A673 (cell line): Measurements from ENCODE around the gene MYO1C.

Source experiments
- EZH2 ChIP-seq: fragments of 200-600 bp; sonication (generic); IDR thresholded peaks from 2 replicates; pipeline ENCODE4 v1.6.1; 2017; ENCODE audit warnings: borderline replicate concordance, low read depth, mild to moderate bottlenecking, mixed read lengths, antibody characterized with exemption, low read length; ENCODE audit not compliant: poor library complexity, severe bottlenecking
- TF ChIP-seq, protein P1 (sequence below): fragments of 300-800, 200-600 bp; sonication (generic); conservative IDR thresholded peaks from 2 replicates; pipeline ENCODE4 v1.5.1; 2017; ENCODE audit warnings: low read depth, mild to moderate bottlenecking, antibody characterized with exemption, low read length, moderate library complexity, mixed read lengths

DNA sequence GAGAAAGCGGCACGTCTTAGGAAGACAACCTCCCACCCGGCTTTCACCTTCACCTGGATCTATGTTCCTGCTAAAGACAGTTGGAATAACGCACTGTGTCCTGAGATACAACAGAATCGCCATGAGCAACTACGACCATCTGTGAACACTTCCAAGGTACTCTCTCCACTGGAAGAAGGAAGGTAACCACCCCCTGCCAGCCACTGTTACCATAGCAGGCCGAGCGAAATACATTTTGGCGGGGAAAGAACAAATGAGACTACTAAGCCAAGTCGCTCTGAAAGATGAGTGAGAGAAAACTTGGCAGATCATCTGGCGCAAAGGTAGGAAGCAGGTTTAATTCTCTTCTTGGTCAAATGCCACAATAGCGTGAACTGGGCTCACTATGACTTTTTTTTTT lies 46.3 kb downstream of the MYO1C start:
- TF ChIP-seq, protein P1, sequence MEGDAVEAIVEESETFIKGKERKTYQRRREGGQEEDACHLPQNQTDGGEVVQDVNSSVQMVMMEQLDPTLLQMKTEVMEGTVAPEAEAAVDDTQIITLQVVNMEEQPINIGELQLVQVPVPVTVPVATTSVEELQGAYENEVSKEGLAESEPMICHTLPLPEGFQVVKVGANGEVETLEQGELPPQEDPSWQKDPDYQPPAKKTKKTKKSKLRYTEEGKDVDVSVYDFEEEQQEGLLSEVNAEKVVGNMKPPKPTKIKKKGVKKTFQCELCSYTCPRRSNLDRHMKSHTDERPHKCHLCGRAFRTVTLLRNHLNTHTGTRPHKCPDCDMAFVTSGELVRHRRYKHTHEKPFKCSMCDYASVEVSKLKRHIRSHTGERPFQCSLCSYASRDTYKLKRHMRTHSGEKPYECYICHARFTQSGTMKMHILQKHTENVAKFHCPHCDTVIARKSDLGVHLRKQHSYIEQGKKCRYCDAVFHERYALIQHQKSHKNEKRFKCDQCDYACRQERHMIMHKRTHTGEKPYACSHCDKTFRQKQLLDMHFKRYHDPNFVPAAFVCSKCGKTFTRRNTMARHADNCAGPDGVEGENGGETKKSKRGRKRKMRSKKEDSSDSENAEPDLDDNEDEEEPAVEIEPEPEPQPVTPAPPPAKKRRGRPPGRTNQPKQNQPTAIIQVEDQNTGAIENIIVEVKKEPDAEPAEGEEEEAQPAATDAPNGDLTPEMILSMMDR = no peak
- no peak for TF ChIP-seq EZH2
